ENCODE results near the gene FAM20A. TPM values are rescaled to one million over a fixed set of nuclear protein-coding genes. Genes with fewer than 3 reads are reported as not detected.

Gene FAM20A
- polyA plus RNA-seq, 3 donors: 0.91 to 1.6 TPM; not detected in 1

GRCh38 chr17:68641276-68642117, 40.3 kb upstream of the FAM20A start:
- Histone ChIP-seq H3K9me3 (replicated peaks in 1 of 2; ENCODE audit: control insufficient read depth in 1 of 2, insufficient read depth in 1 of 2, low read length in 2 of 2) (no peaks in the 10 kb centered on the region), H4K20me1 (ENCODE audit: insufficient read depth, low read length) (no peaks in the 10 kb centered on the region), H3K36me3 (replicated peaks in 1 of 2; ENCODE audit: control insufficient read depth in 1 of 2, insufficient read depth in 2 of 2, low read length in 2 of 2) (no peaks in the 10 kb centered on the region), H3K27me3 (ENCODE audit: control insufficient read depth in 2 of 2, insufficient read depth in 2 of 2, low read length in 2 of 2) (peaks cover 0 to 2% of the 10 kb centered on the region in 2 donors), H3K9ac (ENCODE audit: insufficient read depth, low read length, poor library complexity, severe bottlenecking) (no peak overlapping the region), H2AFZ (ENCODE audit: insufficient read depth, low read depth, low read length, poor library complexity, severe bottlenecking) (no peak overlapping the region), H3K4me3 (replicated peaks in 1 of 3; ENCODE audit: low read depth in 2 of 3, low read length in 3 of 3) (no peak overlapping the region), H3K27ac (ENCODE audit: low read depth in 1 of 2, low read length in 2 of 2) (no peak overlapping the region), H3K79me2 (ENCODE audit: insufficient read depth, low read length) (no peaks in the 10 kb centered on the region), H3K4me2 (replicated peaks; ENCODE audit: extremely low read depth, low read length, poor library complexity, severe bottlenecking) (no peak overlapping the region), H3K4me1 (ENCODE audit: control insufficient read depth in 1 of 2, insufficient read depth in 2 of 2, low read length in 2 of 2) (no peaks in the 10 kb centered on the region)
- Mint-ChIP-seq H3K27me3 (ENCODE audit: low read depth in 3 of 3) (peaks cover 5 to 12% (median 6%) of the 10 kb centered on the region in 3 donors), H3K27ac (no peak overlapping the region), H3K4me1 (no peaks in the 10 kb centered on the region), H3K9me3 (peaks cover 0 to 9% (median 4%) of the 10 kb centered on the region in 7 donors), H3K4me3 (no peak overlapping the region), H3K36me3 (no peaks in the 10 kb centered on the region)
- DNase-seq: no peak
- intact Hi-C loops (cut with micrococcal nuclease): no loop called here
- no peak for TF ChIP-seq CTCF (IDR thresholded peaks at IDR 0.05)
- WGBS (ENCODE audit: insufficient coverage): 96% methylated on average over 5 of the region's 9 CpGs

GRCh38 chr17:68640242-68640989, 39.2 kb upstream of the FAM20A start:
- TF ChIP-seq CTCF (IDR thresholded peaks at IDR 0.05): no peak
- intact Hi-C loops (cut with micrococcal nuclease): no loop called here
- peaks cover 5 to 12% (median 6%) of the 10 kb centered on the region in 3 donors for H3K27me3 Mint-ChIP-seq (ENCODE audit: low read depth in 3 of 3)
- Histone ChIP-seq H3K27me3 (ENCODE audit: control insufficient read depth in 2 of 2, insufficient read depth in 2 of 2, low read length in 2 of 2) (peaks cover 0 to 2% of the 10 kb centered on the region in 2 donors), H3K9me3 (replicated peaks in 1 of 2; ENCODE audit: control insufficient read depth in 1 of 2, insufficient read depth in 1 of 2, low read length in 2 of 2) (no peaks in the 10 kb centered on the region), H3K9ac (ENCODE audit: insufficient read depth, low read length, poor library complexity, severe bottlenecking) (no peak overlapping the region), H4K20me1 (ENCODE audit: insufficient read depth, low read length) (no peaks in the 10 kb centered on the region), H3K4me2 (replicated peaks; ENCODE audit: extremely low read depth, low read length, poor library complexity, severe bottlenecking) (no peak overlapping the region), H3K79me2 (ENCODE audit: insufficient read depth, low read length) (no peaks in the 10 kb centered on the region), H3K4me3 (replicated peaks in 1 of 3; ENCODE audit: low read depth in 2 of 3, low read length in 3 of 3) (no peak overlapping the region), H2AFZ (ENCODE audit: insufficient read depth, low read depth, low read length, poor library complexity, severe bottlenecking) (no peak overlapping the region), H3K4me1 (ENCODE audit: control insufficient read depth in 1 of 2, insufficient read depth in 2 of 2, low read length in 2 of 2) (no peaks in the 10 kb centered on the region), H3K36me3 (replicated peaks in 1 of 2; ENCODE audit: control insufficient read depth in 1 of 2, insufficient read depth in 2 of 2, low read length in 2 of 2) (no peaks in the 10 kb centered on the region), H3K27ac (ENCODE audit: low read depth in 1 of 2, low read length in 2 of 2) (no peak overlapping the region)
- peaks cover 0 to 11% (median 4%) of the 10 kb centered on the region in 7 donors for H3K9me3 Mint-ChIP-seq
- DNase-seq: no peak
- no peaks in the 10 kb centered on the region for H3K36me3 Mint-ChIP-seq
- no peak overlapping the region for H3K27ac Mint-ChIP-seq
- WGBS (ENCODE audit: insufficient coverage): 100% methylated on average over 1 of the region's 2 CpGs
- no peaks in the 10 kb centered on the region for H3K4me1 Mint-ChIP-seq
- H3K4me3 Mint-ChIP-seq: no peak overlapping the region

Measured in CD14-positive monocyte (primary cell).